Middle frontal gyrus (tissue), 1 donor: ENCODE data around the gene IFNA5.

Experiments
- DNase-seq: peaks from one replicate; pipeline ENCODE4 v3.0.0-alpha.2; 2015; ENCODE audit warnings: low spot score; ENCODE audit errors: extremely low spot score

The IFNA5 gene

DNA sequence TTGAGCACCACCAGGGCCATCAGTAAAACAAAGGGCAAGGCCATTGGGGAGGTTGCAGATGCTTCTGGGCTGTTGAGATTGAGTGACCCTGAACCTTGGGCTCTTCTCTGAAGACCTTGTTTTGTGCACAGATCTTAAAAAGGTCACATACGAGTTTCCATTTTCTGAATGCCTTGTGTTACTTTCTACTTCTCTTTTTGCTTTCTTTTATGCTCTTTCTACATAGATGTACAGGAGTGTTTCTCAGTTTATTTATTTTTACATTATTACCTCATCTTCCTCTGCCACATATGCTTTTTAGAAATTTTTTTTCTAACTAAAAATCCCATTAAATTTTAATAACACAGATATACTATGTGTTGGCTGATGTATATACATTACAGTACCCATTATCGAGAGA, at the start of gene IFNA5:
Gene IFNA5 (minus strand): TSS at position 101 of the 400 bp plus-strand sequence. CDS start 57 bp downstream, at position 44.
- DNase-seq = no peak

DNA sequence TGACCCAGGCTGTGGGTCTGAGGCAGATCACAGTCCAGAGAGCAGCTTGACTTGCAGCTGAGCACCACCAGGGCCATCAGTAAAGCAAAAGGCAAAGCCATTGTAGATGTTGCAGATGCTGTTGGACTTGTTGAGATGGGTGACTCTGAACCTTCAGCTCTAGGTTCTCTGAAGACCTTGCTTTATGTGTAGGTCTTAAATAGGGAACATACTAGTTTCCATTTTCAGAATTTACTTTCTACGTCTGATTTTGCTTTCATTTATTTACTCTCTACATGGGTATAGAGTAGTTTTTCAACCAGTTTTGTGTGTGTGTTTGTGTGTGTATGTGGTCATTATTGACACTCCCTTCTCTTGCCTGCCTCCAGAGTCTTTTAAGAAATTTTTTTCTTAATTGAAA, 45.7 kb upstream of the IFNA5 start, which contains the start of gene IFNA6:
Gene IFNA6 (minus strand): TSS at position 101 of the 400 bp plus-strand sequence. CDS start 0 bp downstream, at position 101.
- DNase-seq = no peak

DNA sequence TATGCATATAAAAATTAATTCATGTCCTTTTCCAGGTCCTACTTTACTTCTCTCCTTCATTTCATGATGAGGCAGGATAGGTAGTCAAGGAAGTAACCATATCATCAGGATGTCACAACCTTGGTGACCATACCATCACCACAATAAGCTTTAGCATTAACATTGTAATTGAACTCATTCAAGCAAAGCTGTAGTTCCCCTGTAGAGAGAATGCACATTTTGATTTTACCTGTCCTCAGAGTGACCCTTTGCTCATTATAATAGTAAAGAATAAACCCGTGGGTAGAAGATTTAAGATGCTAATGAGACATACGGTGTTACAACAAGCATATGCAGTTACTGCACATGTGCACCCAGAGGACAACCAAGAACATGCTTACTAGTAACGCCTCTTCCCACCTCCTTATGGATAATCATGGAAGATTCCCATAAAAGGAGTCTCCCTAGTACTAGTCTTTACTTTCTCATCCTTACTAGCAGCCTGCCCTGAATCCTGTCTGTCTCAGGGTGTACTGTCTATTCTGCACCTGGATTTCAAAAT, 43.4 kb upstream of the IFNA5 start:
- DNase-seq = no peak

DNA sequence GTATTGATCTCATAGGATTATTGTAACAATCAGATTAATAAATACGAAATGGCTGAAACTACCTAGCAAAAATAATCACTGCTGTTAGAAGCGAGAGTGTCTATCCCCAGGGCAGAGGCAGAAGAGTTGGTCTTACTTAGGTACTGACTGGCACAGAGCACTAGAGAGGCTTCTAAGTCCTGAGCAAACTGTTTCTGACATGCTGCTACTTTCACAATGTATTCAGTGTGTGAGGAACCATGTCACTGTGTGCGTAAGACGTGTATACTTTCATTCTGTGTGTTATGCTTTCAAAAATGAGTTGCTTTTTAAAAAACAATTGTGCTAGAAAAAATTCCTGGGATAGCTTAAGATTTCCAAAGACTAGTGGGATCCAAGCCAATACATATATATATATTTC, 35.6 kb upstream of the IFNA5 start:
- no peak for DNase-seq

DNA sequence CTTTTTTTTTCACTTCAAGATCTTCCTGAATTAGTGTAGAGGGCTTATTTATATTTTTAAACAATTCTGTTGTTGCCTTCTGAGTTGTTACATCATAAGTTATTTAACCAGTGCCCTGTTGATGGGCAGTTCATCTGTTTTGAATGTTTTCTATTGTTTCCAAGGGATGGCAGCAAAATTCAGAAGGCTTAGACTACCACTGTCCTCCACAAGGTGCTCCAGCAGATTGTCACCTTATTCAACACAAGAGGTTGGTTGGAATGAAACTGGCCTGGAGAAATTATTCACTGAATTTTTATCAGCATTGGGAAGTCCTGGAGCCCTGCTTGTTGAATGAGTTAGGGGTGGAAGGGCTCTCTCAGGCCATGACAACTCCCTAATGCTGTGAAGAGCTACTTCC, 31.3 kb upstream of the IFNA5 start:
- DNase-seq = no peak

DNA sequence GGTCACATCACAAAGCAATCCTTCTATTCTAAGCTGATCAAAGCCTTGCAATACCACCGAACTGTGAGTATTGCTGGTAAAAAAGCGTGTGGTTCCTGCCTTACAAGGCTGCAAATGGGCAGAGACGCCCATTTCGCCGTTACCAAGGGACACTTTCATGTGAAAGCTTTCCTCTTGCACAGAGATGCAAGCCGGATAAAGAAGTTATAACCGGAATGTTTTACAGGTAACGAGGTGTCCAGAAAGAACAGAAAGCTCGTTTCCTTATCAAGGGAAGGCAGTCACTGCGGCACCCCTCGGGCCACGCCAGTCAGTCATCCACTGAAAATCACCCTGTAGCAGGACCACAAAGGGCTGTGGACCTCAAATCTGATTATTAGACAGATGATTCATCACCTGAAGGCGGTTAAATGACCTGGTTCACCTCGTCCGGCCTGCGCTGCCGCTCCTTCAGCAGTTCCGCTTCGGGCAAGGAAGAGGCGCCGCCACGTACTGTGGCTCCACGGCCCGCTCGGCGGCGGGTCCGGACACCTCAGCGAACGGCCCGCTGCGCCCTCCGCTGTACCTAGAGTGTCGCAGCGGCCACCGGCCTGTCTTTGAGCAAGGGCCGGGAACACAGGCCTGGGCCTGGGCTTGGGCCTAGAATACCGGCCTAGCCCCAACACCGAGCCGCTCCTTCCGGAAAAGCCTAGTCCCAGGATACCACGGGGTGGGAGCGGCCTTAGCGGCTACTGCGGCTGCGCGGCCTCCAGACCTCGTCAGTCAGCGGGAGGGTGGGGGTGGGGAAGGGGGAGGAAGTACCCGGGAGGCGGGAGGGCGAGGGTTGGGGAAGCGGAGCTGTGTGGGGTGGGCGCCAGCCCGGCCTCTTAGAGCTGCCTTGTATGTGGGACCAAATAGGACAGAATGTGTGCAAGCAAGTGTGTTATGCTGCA, 29.9 kb upstream of the IFNA5 start, which contains the start of gene KLHL9:
Gene KLHL9 (minus strand): TSS at position 704 of the 932 bp plus-strand sequence. CDS start 545 bp downstream, at position 159.
- peak; percentile 80 for DNase-seq

DNA sequence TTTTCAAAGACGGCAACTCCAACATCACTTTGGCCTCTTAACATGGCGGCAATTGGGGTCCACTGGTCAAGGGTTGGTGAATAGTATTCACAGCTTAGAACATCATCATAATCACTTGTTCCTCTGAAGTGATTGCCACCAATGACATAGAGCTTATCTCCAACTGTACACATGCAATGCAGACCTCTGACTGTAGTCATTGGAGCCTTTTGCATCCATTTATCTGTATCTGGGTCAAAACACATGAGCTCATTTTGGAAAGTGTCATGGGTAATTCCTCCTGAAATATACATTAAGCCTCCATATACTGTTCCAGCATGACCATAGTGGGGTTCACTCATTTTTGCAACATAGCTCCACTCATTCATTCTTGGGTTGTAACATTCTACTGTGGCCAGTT, 28.1 kb upstream of the IFNA5 start:
- no peak for DNase-seq

DNA sequence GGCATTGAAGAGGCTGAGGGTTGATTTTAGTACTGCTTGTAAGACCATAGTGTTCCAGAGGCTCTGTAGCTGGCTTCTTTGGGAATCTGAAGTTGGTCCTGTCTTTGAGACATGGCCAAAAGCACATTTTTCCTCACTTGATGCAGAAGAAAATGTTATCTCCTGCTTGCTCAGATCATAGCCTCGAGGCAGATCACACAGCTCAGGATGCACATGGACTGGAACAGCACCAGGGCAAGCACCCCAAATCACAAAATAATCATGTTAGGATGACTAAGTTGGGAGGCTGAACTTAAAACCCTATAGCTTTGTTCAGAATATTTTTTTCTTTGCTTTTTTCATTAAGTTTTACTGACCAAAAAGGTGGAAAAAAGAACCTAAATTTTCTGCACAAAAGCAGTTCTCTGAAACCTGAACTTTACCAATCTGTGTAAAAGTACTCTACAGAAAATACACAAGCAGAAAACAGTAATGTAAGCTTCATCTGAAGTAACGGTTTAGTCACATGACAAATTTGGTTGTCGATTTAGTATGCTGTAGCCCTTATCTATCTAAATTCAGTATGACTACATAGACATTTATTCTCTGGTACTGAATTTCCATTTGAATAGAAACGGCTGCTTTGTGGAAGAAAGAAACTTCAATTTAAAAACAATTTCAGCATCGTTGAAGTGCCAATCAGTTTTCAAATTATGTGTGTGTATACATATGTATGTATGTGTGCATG, 26.7 kb upstream of the IFNA5 start:
- DNase-seq = no peak

DNA sequence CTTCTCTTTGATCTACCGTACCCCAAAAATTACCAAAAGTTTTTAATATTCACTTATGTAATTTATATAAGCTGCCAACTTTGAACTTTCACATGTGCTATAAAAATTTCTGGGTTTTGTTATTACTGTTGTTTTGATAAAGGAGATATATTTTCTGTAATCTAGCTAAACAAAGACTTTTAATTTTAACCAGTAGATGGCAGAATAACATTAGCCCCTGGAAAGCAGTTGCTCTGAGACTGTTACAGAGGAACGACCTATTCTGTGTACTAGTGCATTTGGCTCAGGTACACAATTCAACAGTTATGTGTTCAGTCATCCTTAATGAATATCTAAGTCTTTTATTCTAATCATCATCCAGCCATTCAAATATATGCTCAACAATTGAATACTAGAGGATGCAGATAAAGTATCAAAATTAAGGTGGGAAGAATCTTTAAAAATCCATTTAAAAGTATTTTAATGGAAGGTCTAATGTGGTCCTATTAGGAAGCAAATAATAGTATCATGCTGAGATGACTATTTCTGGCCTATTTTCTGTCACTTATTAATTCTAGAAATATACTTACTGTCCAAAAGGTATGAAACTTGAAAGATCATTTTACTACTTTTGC, 21.5 kb upstream of the IFNA5 start:
- DNase-seq = no peak

DNA sequence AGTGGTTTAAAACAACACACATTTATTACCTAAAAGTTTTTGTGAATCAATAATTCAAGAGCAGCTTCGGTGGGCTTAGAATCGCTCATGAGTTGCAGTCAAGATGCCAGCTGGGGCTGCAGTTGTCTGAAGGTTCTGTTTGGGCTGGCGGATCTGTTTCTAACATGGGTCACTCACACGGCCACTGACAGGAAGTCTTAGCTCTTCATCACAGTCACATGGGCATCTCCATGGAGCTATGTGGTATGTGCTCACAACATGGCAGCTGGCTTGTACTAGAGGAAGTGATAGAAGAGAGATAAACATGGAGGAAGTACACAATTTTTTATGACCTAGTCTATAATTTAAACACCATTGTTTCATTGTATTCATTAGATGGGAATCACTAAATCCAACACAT, 18.9 kb upstream of the IFNA5 start:
- DNase-seq = no peak

DNA sequence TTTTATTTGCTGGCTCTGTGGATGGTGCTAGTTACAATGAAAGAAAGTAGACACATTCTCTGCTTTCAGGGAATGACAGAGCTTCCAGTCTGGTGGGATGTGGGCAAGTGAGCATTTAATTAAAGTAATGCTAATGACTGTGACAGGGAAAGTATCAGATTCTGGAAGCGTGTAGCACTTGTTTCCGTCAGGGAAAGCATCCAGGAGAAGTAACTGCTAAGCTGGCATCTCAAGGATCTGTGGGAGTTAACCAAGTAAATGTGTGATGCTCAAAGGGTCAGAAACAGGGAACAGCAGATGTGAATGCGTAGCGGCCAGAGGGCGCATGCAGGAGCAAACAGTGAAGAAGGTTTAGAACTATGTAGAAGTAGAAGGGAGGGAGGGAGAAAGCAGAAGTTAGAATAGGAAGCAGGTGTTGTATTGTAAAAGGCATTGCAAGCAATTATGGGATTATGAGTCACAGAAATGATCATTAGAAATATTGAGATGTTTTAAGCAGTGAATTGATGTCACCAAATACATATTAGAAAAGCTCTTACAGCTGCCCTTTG, 17.9 kb upstream of the IFNA5 start:
- DNase-seq = no peak

DNA sequence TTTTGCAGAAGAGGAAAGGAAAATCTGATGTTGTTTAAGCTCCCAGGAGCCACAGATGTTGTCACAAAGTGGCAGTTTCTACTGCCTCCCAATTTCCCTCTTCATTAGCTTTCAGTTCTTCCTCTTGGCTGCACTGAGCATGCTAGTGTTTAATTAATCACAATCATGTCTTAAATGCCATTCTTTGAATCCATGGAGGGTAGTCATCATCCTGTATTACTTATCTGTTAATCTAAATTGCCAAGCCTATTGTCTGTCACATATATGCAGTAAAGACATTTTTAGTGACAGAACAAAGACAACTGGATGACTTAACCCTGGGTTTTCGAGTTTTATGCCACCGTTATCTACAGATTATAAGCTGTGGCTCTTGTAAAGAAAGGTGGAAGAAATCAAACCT, 15.4 kb upstream of the IFNA5 start:
- DNase-seq = no peak

DNA sequence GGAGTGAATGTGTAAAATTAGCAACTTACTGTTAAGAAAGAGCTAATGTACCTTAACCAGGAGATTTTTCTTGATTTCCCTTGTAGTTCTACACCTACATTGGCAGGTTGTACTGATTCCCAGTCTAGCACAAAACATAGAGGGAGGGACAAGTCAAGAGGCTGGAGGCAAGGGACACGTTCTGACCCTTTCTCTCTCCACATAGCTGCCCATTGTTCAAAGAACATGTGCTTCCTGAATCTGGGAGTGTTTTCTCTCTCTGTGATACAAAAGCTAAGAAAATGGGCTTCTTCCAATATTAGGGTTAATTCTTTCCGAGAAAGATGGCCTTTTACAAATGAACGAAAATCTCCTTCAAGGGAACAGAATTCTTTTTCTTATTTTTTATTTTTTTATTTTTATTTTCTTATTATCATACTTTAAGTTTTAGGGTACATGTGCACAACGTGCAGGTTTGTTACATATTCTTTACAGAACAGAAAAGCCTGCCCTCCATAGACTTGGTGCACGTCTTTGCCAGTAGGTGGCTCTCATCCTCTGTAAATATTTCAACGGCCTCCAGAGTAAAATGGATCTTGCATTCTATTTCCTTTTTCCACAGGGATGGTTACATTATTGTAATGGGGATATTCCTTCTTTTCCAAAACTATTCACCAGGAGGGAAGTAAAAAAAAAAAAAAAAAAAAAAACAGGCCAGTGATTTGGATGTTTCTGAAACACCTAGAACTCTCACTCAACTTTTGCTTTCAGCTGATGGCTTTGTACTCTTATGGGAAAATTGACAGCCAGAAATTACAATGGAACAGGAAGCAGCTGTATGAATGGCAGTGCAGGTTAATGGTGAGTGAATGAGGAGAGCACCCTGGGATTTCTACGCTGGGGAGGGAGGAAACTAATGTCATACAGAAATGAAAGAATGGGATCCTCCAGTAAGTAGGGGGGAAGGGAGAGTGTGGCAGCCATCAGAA, 13.1 kb upstream of the IFNA5 start:
- DNase-seq = peak; percentile 40

DNA sequence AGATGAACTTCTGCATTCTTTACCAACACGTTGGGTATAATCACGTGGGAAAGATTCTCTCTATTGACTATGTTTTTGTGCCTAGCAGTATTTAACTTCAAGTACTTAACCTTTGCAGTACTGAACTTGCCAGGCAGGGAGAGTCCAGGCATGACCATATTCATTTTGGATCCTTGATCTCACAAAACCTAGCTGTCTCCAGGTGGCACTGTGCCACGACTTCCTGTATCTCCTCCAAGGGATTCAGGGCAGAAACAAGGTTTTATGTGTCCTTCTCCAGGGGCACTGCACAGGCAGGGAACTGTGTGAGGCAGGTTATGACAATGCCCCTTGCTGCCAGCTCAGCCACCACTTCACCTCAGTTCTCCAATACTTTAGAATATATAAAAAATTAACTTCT, 11.7 kb upstream of the IFNA5 start:
- no peak for DNase-seq

DNA sequence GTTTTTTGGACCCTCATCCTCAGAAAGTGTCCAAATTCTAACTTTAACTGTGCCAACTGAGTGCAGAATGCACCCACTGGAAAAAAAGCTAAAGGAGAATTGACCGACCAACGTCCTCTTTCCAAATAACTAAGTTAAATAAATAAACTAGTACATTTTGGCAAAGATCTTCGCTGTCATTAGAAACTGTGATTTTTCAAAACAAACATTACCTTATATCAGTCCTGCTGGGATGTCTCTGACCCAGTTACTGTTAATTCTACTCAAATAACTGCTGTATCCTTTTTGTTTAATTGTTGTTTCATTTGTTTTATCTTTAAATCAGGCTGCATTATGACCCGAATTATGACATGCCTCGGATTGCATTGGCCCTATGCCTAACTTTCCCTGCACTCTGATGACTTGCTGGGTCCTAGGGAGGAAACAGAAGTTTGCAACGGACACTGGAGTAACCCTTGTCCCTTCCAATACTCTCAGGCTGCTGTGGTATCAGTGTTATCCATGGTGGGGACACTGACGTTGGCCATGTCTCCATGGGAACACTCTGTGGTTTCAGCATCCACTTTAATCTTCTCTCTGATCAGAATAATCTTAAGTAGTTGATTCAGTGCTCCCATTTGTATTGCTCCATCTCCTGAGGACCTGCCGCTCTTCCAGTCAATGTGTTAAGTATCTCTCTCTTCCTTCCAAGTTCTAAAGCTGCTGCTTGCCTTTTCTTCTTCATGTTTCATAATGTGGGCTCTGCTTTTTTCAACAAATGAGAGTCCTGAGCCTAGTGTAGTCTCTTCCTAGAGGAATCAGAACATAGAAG, 11.1 kb upstream of the IFNA5 start:
- DNase-seq = no peak

DNA sequence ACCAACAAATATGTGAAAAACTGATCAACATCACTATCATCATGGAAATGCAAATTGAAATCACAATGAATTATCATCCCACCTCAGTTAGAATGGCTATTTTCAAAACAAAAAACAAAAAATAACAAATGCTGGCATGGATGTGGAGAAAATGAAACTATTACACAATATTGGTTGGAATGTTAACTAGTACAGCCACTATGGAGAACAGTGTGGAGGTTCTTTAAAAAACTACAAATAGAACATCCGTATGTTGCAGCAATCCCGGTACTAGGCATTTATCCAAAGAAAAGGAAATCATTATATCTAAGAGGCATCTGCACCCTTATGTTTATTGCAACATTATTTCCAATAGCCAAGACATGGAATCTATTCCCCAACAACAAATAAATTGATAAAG, 9.0 kb upstream of the IFNA5 start:
- no peak for DNase-seq

DNA sequence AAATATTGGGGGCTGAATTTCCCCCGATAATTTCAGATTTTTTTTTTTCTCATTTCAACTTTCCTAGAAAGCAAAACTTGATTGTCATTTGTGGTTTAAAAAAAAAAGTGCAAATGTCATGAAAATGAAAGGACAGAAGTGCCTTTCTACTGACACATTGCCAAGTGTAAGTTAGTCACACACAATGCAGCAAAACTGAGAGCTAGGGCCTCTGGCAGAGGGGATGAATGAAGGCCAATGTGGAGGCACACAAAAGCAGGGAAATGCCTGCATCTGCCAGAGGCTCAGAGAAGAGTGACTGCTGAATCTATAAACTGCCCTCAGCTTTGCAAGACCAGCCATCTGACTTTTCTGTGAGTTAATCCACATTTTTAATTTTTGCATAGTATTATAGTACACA, 6.8 kb upstream of the IFNA5 start:
- DNase-seq = no peak

DNA sequence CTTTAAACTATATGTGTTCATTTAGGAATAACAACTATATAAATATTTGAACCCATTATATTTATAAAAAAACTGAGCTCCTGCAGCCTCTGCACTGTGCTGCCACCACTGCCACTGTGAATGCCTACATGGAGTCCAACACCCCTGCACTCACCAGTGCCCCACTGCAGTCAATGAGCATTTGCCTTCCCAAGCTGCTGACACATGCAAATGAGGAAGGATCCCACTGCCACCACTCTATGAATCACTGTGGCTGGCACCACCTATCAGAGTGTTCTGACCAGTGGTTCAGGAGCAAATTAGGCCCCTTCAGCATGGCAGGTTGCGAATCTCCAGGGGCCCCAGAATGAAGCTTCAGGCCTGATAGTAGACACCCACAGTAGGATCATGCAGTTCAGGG, 9.1 kb downstream of the IFNA5 start:
- DNase-seq = no peak

DNA sequence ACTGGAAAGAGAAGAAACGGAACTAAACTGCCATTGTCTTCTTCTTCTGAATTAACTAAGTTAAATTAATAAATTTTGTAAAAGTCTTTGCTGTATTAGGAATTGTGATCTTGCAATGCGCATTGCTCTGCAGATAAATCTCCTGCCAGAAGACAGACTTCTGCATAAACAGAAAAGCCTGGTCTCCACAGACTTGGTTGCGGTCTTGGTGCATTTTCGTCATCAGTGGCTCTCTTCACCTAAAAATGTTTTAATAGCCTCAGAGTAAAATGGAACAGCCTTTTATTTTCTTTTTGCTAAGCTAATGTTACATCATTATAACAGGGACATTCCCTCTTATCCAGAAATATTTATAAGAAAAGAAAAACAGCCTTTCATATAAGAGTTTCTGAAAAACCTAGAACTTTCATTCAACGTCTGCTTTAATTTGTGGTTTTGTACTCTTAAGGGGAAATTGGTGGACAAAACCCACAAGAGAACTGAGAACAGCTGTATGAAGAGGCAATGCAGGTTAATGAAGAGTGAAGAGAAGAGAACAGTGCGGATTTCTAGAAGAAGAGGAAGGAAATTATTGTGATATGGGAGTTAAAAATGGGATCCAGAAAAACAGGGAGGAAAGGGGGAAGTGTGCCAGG, 10.1 kb downstream of the IFNA5 start:
- no peak for DNase-seq
